ENCODE data around the gene TRO. TPM values are rescaled to one million over a fixed set of nuclear protein-coding genes. Genes with fewer than 3 reads are reported as not detected.

TRO gene
- total RNA-seq, 1 donor, result 22.4 TPM

DNA sequence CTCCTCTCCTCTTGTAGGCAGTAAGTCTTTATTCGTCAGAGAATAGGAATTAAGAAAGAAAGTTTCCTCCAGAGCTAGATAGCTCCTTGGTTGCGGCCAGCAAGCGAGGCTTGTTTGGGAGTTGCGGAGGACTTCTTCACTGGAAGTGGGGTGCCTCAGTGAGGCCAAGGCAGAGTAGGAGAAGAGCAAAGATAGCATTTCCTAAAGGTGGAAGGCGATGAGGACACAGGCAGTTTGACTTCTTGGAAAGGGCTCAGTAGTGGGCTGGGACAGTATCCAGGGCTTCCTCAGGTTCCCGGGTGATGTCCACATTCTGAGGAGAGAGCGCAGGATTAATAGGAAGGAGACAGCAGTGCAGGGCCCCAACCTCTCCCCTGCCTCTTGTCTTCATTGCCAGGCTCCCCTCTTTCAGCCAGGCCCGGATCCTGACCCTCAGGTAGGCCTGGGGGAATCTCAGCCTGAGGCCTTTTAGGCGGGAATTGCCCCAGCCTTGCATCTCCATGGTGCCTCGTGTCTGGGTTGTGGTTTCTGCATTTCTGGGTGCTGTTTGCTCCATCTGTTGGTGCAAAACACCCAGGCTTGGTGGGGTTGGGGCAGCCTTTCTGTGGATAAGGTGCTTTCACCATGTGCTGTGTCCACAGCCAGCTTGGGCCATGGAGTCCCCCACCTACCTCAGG is 12.7 kb downstream of the TRO start:
- Histone ChIP-seq H3K79me2 (ENCODE audit: insufficient read depth, low read length) (no peaks in the 10 kb centered on the region), H3K27ac (ENCODE audit: low read depth, low read length) (no peak overlapping the region), H3K4me2 (ENCODE audit: insufficient read depth, low read length) (no peak overlapping the region), H3K27me3 (ENCODE audit: insufficient read depth, low read length) (no peaks in the 10 kb centered on the region), H3K36me3 (ENCODE audit: insufficient read depth, low read length) (no peaks in the 10 kb centered on the region), H4K20me1 (ENCODE audit: insufficient read depth, low read length) (no peaks in the 10 kb centered on the region), H3K9me3 (ENCODE audit: low read depth, low read length) (no peaks in the 10 kb centered on the region), H3K4me3 (ENCODE audit: insufficient read depth, low read length) (no peak overlapping the region), H2AFZ (ENCODE audit: low read length) (no peak overlapping the region), H3K4me1 (ENCODE audit: insufficient read depth, low read length) (no peaks in the 10 kb centered on the region)
- TF ChIP-seq, protein P1, sequence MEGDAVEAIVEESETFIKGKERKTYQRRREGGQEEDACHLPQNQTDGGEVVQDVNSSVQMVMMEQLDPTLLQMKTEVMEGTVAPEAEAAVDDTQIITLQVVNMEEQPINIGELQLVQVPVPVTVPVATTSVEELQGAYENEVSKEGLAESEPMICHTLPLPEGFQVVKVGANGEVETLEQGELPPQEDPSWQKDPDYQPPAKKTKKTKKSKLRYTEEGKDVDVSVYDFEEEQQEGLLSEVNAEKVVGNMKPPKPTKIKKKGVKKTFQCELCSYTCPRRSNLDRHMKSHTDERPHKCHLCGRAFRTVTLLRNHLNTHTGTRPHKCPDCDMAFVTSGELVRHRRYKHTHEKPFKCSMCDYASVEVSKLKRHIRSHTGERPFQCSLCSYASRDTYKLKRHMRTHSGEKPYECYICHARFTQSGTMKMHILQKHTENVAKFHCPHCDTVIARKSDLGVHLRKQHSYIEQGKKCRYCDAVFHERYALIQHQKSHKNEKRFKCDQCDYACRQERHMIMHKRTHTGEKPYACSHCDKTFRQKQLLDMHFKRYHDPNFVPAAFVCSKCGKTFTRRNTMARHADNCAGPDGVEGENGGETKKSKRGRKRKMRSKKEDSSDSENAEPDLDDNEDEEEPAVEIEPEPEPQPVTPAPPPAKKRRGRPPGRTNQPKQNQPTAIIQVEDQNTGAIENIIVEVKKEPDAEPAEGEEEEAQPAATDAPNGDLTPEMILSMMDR (IDR thresholded peaks at IDR 0.05; ENCODE audit: extremely low read depth, low read depth, low read length), result no peak
- DNase-seq (ENCODE audit: insufficient read length, low spot score, missing footprints), result no peak

DNA sequence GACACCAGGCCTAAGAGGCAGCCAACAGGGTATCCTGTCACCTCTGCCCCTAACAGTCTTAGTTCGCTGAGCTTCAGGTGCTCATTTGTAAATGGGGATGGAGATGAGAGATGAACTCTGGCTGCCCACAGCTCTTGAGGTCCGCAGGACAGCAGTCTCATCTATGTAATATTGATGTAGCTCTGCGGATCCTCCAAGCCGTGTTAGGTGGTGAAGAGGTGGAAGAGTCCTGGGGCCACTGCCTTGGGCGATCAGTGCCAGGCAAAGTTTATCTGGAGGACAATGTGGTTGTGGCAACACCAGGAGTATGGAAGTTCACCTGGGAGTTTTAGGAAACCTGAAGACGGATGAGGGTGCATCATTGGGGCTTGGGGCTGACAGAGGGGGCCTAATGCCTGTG is 13.4 kb downstream of the TRO start:
- Histone ChIP-seq H3K4me3 (ENCODE audit: insufficient read depth, low read length) (no peak overlapping the region), H3K79me2 (ENCODE audit: insufficient read depth, low read length) (no peaks in the 10 kb centered on the region), H3K36me3 (ENCODE audit: insufficient read depth, low read length) (no peaks in the 10 kb centered on the region), H4K20me1 (ENCODE audit: insufficient read depth, low read length) (no peaks in the 10 kb centered on the region), H2AFZ (ENCODE audit: low read length) (no peak overlapping the region), H3K9me3 (ENCODE audit: low read depth, low read length) (no peaks in the 10 kb centered on the region), H3K4me2 (ENCODE audit: insufficient read depth, low read length) (no peak overlapping the region), H3K4me1 (ENCODE audit: insufficient read depth, low read length) (no peaks in the 10 kb centered on the region), H3K27me3 (ENCODE audit: insufficient read depth, low read length) (no peaks in the 10 kb centered on the region), H3K27ac (ENCODE audit: low read depth, low read length) (no peak overlapping the region)
- TF ChIP-seq, protein P1 (IDR thresholded peaks at IDR 0.05; ENCODE audit: extremely low read depth, low read depth, low read length), result no peak
- DNase-seq (ENCODE audit: insufficient read length, low spot score, missing footprints), result no peak

- no peak overlapping the region for H3K4me2 ChIP-seq (ENCODE audit: insufficient read depth, low read length)
- TF ChIP-seq, protein P1 (IDR thresholded peaks at IDR 0.05; ENCODE audit: extremely low read depth, low read depth, low read length), result no peak
- no peaks in the 10 kb centered on the region for H3K79me2 ChIP-seq (ENCODE audit: insufficient read depth, low read length)
- H3K4me1 ChIP-seq (ENCODE audit: insufficient read depth, low read length), result no peaks in the 10 kb centered on the region
- H2AFZ ChIP-seq (ENCODE audit: low read length), result no peak overlapping the region
- no peaks in the 10 kb centered on the region for H3K9me3 ChIP-seq (ENCODE audit: low read depth, low read length)
- no peak overlapping the region for H3K4me3 ChIP-seq (ENCODE audit: insufficient read depth, low read length)
- no peaks in the 10 kb centered on the region for H3K27me3 ChIP-seq (ENCODE audit: insufficient read depth, low read length)
- H3K27ac ChIP-seq (ENCODE audit: low read depth, low read length), result no peak overlapping the region
- no peaks in the 10 kb centered on the region for H4K20me1 ChIP-seq (ENCODE audit: insufficient read depth, low read length)
- H3K36me3 ChIP-seq (ENCODE audit: insufficient read depth, low read length), result no peaks in the 10 kb centered on the region
- DNase-seq (ENCODE audit: insufficient read length, low spot score, missing footprints), result no peak
Measured at GRCh38 chrX:54934890-54935289, 14.3 kb downstream of the TRO start.

- no peaks in the 10 kb centered on the region for H3K27me3 ChIP-seq (ENCODE audit: insufficient read depth, low read length)
- no peak overlapping the region for H3K4me3 ChIP-seq (ENCODE audit: insufficient read depth, low read length)
- no peak overlapping the region for H3K4me2 ChIP-seq (ENCODE audit: insufficient read depth, low read length)
- TF ChIP-seq, protein P1 (IDR thresholded peaks at IDR 0.05; ENCODE audit: extremely low read depth, low read depth, low read length), result no peak
- no peak overlapping the region for H3K27ac ChIP-seq (ENCODE audit: low read depth, low read length)
- H3K9me3 ChIP-seq (ENCODE audit: low read depth, low read length), result no peaks in the 10 kb centered on the region
- no peaks in the 10 kb centered on the region for H4K20me1 ChIP-seq (ENCODE audit: insufficient read depth, low read length)
- H3K79me2 ChIP-seq (ENCODE audit: insufficient read depth, low read length), result no peaks in the 10 kb centered on the region
- no peak overlapping the region for H2AFZ ChIP-seq (ENCODE audit: low read length)
- DNase-seq (ENCODE audit: insufficient read length, low spot score, missing footprints), result no peak
- H3K36me3 ChIP-seq (ENCODE audit: insufficient read depth, low read length), result no peaks in the 10 kb centered on the region
- no peaks in the 10 kb centered on the region for H3K4me1 ChIP-seq (ENCODE audit: insufficient read depth, low read length)
Measured at GRCh38 chrX:54935306-54935705, 14.7 kb downstream of the TRO start.
